Measurements from ENCODE around the gene GMPPA.

Gene GMPPA

DNA sequence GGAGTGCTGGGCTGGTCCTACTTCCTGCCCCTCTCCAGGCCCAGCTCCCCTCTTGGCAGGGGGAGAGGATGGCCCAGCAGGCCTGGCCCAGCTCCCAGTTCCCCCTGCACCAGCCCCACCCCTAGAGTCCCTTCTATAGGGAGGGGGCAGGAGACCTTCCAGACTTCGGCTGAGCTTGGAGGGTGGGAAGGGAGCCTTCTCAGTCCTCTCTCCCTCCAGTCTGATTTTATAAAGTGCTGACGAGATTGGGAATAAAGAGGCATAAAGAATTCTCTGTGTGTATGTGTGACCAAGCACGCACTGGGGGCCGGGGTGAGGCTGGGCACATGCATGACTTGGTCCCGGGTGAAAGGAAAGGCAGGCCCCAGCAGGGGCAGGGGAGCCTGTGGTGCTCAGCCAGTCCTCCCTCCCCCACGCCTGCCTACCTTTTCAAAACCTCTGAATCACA, 39.8 kb downstream of the GMPPA start:
- no peak for DNase-seq (ENCODE audit: low read depth)
- TF ChIP-seq, protein P1, sequence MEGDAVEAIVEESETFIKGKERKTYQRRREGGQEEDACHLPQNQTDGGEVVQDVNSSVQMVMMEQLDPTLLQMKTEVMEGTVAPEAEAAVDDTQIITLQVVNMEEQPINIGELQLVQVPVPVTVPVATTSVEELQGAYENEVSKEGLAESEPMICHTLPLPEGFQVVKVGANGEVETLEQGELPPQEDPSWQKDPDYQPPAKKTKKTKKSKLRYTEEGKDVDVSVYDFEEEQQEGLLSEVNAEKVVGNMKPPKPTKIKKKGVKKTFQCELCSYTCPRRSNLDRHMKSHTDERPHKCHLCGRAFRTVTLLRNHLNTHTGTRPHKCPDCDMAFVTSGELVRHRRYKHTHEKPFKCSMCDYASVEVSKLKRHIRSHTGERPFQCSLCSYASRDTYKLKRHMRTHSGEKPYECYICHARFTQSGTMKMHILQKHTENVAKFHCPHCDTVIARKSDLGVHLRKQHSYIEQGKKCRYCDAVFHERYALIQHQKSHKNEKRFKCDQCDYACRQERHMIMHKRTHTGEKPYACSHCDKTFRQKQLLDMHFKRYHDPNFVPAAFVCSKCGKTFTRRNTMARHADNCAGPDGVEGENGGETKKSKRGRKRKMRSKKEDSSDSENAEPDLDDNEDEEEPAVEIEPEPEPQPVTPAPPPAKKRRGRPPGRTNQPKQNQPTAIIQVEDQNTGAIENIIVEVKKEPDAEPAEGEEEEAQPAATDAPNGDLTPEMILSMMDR (IDR thresholded peaks at IDR 0.05; ENCODE audit: control insufficient read depth, insufficient read depth, low read depth, low read length, missing control alignments) = no peak
- H3K4me3 ChIP-seq (ENCODE audit: control insufficient read depth, low read depth, low read length) = no peak overlapping the region

DNA sequence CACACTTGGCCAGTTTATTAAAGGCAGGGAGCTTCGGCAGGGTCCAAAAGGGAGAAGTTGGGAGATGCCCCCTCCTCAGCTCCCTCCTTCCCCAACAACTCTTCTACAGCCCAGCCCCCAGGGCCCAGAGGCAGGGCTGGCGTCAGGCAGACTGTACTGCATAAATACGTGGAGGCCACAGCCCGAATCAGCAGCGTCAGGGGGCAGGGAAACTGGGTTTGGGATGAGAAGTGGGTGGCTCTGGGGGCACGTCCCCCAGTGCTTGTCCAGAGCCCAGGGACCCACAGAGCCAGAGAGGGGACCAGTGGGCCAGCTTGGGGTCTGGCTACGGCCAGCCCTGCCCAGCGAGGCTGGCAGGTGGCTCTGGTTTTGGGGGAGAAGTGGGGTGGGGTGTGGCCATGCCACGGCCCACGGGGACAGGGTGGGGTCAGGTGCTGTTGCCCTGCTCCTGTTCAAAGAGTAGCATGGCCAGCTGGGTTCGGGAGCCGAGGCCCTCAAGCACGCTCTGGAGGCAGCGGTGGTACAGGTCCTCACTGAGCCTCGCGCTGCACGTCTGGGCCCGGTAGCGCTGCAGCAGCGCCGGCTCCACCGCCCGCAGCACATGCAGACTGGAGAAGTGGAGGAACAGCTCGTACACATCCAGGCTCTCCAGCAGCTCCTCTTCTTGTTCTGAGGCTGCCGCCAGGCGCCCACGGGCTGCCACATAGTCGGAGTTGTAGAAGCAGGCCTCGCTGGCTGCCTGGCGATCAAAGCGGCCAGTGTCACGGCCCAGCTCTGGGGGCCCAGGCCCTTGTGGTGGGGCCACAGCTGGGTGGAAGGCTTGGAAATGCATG, 40.5 kb downstream of the GMPPA start:
- H3K4me3 ChIP-seq (ENCODE audit: control insufficient read depth, low read depth, low read length) = no peak overlapping the region
- DNase-seq (ENCODE audit: low read depth) = no peak
- TF ChIP-seq, protein P1 (IDR thresholded peaks at IDR 0.05; ENCODE audit: control insufficient read depth, insufficient read depth, low read depth, low read length, missing control alignments) = no peak

DNA sequence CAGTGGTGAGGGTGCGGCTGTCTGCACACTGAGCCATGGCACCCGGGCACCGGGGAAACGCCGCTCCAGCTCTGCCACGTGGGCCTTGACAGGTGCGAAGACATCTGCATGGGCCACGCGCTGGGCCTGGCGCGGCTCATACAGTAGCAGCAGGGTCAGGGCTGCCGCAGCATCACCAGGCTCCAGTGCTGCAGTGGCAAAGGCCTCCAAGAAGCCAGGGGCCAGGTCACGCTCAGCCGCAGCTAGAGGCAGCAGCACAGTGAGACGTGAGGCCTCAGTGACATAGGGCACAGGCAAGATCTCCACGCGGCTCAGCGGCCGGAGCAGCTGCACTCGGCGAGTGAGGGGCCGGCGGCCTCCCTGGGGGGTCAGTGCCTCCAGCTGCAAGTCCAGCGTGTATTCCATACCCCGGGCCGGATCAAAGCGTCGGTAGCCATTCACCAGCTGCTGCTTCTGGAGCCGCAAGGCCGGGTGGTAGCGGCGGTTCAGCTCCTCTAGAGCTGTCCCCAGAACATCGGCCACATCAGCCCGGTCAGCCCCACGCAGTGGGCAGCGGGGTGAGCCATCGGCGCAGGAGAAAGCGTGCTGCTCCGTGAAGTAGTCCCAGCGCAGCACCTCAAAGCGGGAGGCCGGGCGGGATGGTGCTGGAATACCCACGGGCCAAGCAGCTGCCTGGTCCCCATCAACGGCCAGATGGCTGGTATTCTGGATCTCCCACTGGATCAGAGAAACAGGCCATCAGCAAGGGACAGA, 41.4 kb downstream of the GMPPA start:
- DNase-seq (ENCODE audit: low read depth) = no peak
- TF ChIP-seq, protein P1 (IDR thresholded peaks at IDR 0.05; ENCODE audit: control insufficient read depth, insufficient read depth, low read depth, low read length, missing control alignments) = no peak

DNA sequence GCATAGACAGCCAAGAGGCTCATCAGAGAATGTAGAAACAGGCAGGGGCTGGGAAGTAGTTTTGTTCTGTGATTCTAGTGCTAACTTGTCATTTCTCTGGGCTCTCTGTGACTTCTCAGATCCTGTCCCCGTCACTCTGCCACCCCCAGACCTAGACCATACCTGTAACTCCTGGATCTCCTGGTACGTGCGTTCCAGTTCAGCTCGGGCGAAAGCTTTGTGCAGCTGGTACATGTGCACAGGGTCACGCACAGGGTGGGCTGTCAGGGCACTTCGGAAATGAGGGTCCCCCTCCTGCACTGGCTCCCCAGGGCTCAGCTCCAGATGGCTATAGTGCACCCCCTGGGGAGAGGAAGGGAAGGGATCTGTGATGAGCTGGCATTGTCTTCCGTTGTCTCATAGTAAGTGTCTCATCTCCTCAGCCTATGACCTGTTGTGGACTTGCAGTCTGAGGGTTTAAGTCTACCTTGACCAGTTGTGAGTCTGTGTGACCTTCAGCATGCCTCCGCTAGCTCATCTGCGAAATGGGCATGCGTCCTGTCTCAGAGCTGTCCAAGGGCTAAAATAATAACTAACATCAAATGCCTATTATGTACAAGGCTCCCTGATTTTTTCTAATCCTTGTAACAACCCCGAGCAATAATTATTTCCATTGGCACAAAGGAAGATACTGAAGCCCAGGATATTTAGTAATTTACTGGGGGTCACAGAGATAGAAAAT, 42.3 kb downstream of the GMPPA start:
- no peak overlapping the region for H3K4me3 ChIP-seq (ENCODE audit: control insufficient read depth, low read depth, low read length)
- TF ChIP-seq, protein P1 (IDR thresholded peaks at IDR 0.05; ENCODE audit: control insufficient read depth, insufficient read depth, low read depth, low read length, missing control alignments) = no peak
- no peak for DNase-seq (ENCODE audit: low read depth)

More for the DNA sequence above, 41.4 kb downstream of the GMPPA start:
- no peak overlapping the region for H3K4me3 ChIP-seq (ENCODE audit: control insufficient read depth, low read depth, low read length)

DNA sequence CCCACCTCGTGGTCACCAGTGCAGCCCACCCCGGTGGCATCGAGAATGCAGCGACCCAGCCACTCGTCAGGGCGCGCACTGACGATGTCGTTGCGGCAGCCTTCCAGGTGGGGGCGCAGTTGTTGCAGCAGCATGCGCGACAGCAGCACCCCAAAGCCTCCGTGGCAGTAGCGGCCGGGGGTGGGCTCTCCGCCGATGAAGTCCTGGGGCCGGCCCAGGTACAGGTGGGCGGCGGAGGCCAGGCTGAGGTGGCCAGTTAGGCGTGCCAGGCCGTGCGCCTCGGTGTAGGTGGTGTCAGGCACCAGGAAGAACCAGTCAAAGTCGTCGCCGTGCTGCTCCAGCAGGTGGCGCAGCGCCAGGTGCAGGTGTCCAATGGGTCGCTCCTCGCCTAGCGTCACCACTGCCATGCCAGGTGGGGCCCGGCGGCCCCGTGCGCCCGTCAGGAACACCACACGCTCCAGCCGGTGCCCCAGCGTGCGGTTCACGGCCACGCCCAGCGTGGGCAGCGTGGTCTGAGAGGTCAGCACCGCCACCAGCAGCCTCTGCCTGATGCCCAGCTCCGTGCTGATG, 43.0 kb downstream of the GMPPA start:
- peak overlapping the region; percentile 66 for H3K4me3 ChIP-seq (ENCODE audit: control insufficient read depth, low read depth, low read length)
- TF ChIP-seq, protein P1 (IDR thresholded peaks at IDR 0.05; ENCODE audit: control insufficient read depth, insufficient read depth, low read depth, low read length, missing control alignments) = peak; percentile 79
- no peak for DNase-seq (ENCODE audit: low read depth)

Data from AG09309 (cell line).